ENCODE results near the gene TMOD2.

GRCh38 chr15:51750186-51750585 lies 1.2 kb upstream of the TMOD2 start:
- TF ChIP-seq CTCF (IDR thresholded peaks at IDR 0.05) (no peak), POLR2A (IDR thresholded peaks at IDR 0.05) (no peak)

Measured in thyroid gland (tissue), 4 donors.